MCF 10A (cell line): ENCODE data around the gene MKNK2. TPM values are rescaled to one million over a fixed set of nuclear protein-coding genes. Genes with fewer than 3 reads are reported as not detected.
A peak's percentile ranks its signal among the peaks of the same experiment; 100 is the strongest.

Source experiments
- BruUV-seq: library from RNA; stranded (reverse); fragments of 400-500 nt; replicated peaks from 2 replicates; lab custom pipeline; 2021; lab: Mats Ljungman, UMichigan
- CTCF ChIA-PET: fragments of 300-600 bp; sonication (Branson Sonifier 250); formaldehyde crosslinking; extraction: SDS; loops from one replicate; lab custom pipeline; 2021; ENCODE audit warnings: antibody characterized with exemption, inconsistent platforms; lab: Yijun Ruan, JAX
- POLR2A ChIA-PET: fragments of 300-600, 350-650 bp; sonication (Branson Sonifier 250); formaldehyde crosslinking; extraction: SDS; loops from one replicate; lab custom pipeline; 2020; ENCODE audit warnings: antibody characterized with exemption, inconsistent platforms; lab: Yijun Ruan, JAX
- DNase-seq: peaks from one replicate; pipeline ENCODE4 v3.0.0-alpha.2; 2018; ENCODE audit not compliant: unreplicated experiment
- H3K27ac Mint-ChIP-seq: one replicate; pipeline ENCODE4 v1.8.0; 2022; ENCODE audit warnings: mild to moderate bottlenecking, low read depth, mixed read lengths; ENCODE audit not compliant: unreplicated experiment
- H3K27me3 Mint-ChIP-seq: one replicate; pipeline ENCODE4 v1.8.0; 2022; ENCODE audit warnings: mixed read lengths; ENCODE audit not compliant: insufficient read depth, unreplicated experiment
- H3K36me3 Mint-ChIP-seq: one replicate; pipeline ENCODE4 v1.8.0; 2022; ENCODE audit warnings: mild to moderate bottlenecking, moderate library complexity, mixed read lengths; ENCODE audit not compliant: insufficient read depth, unreplicated experiment
- H3K4me1 Mint-ChIP-seq: one replicate; pipeline ENCODE4 v1.8.0; 2022; ENCODE audit warnings: mixed read lengths; ENCODE audit not compliant: insufficient read depth, unreplicated experiment
- H3K4me3 Mint-ChIP-seq: one replicate; pipeline ENCODE4 v1.8.0; 2022; ENCODE audit warnings: mild to moderate bottlenecking, moderate library complexity, mixed read lengths; ENCODE audit not compliant: unreplicated experiment
- H3K9me3 Mint-ChIP-seq: one replicate; pipeline ENCODE4 v1.8.0; 2022; ENCODE audit warnings: mixed read lengths; ENCODE audit not compliant: unreplicated experiment
- CTCF ChIP-seq: fragments of 200-600 bp; IDR thresholded peaks from one replicate; pipeline ENCODE4 v1.8.0; 2022; ENCODE audit warnings: antibody characterized with exemption, mild to moderate bottlenecking; ENCODE audit not compliant: unreplicated experiment
- intact Hi-C: fragments of 100-400 bp; cut with micrococcal nuclease; formaldehyde crosslinking; loops from 2 replicates; pipeline ENCODE4 v1.14.1; 2022
- total RNA-seq: library from RNA; stranded (reverse); gene quantifications from 2 replicates; pipeline ENCODE4 v1.2.3, GENCODE V29; 2022

The MKNK2 gene
- total RNA-seq, 1 experiment from 2014 or later, result 146 TPM

- BruUV-seq, result no TSS peak
- intact Hi-C loops, result loop anchor here (1.0 kb wide), 1 partner anchor 29 kb away; no protein-coding TSS in a partner anchor
- H3K27me3 Mint-ChIP-seq, result no peaks in the 10 kb centered on the region
- H3K9me3 Mint-ChIP-seq, result no peaks in the 10 kb centered on the region
- H3K36me3 Mint-ChIP-seq, result peaks cover 5% of the 10 kb centered on the region
- H3K4me1 Mint-ChIP-seq, result peaks cover 29% of the 10 kb centered on the region
- ChIA-PET CTCF (interaction anchor here (0.6 to 2.4 kb wide), 10 partner anchors 9 to 359 kb away, joined by 3 to 12 read pairs (median 4); no protein-coding TSS in a partner anchor), POLR2A (interaction anchor here (0.6 to 3.9 kb wide), 20 partner anchors 10 to 1045 kb away, joined by 3 to 87 read pairs (median 4); no protein-coding TSS in a partner anchor)
- no peak for TF ChIP-seq CTCF
- peak overlapping the region; percentile 94 for H3K27ac Mint-ChIP-seq
- H3K4me3 Mint-ChIP-seq, result peak overlapping the region; percentile 57
- DNase-seq, result peak; percentile 98
Observed at GRCh38 chr19:2032296-2032941, 18.6 kb downstream of the MKNK2 start.

- peak; percentile 87 for DNase-seq
- TF ChIP-seq CTCF, result no peak
- H3K4me1 Mint-ChIP-seq, result peaks cover 20% of the 10 kb centered on the region
- peak overlapping the region; percentile 17 for H3K27ac Mint-ChIP-seq
- intact Hi-C loops, result no loop called here
- no TSS peak for BruUV-seq
- H3K9me3 Mint-ChIP-seq, result no peaks in the 10 kb centered on the region
- H3K36me3 Mint-ChIP-seq, result no peaks in the 10 kb centered on the region
- ChIA-PET CTCF (interaction anchor here (0.6 to 1.2 kb wide), 7 partner anchors 16 to 610 kb away, joined by 3 to 9 read pairs (median 5); no protein-coding TSS in a partner anchor), POLR2A (interaction anchor here (0.7 to 1.6 kb wide), 4 partner anchors 32 to 63 kb away, joined by 3 to 4 read pairs (median 4); no protein-coding TSS in a partner anchor)
- no peak overlapping the region for H3K4me3 Mint-ChIP-seq
- no peaks in the 10 kb centered on the region for H3K27me3 Mint-ChIP-seq
Observed at GRCh38 chr19:2027361-2027760, 23.7 kb downstream of the MKNK2 start.

- intact Hi-C loops, result no loop called here
- no peak for TF ChIP-seq CTCF
- ChIA-PET POLR2A (interaction anchor here (0.7 to 1.2 kb wide), 2 partner anchors 32 to 40 kb away, joined by 3 to 4 read pairs; no protein-coding TSS in a partner anchor), CTCF (interaction anchor here (0.7 kb wide), 3 partner anchors 43 to 133 kb away, joined by 3 to 9 read pairs (median 3); no protein-coding TSS in a partner anchor)
- BruUV-seq, result no TSS peak
- Mint-ChIP-seq H3K4me3 (no peak overlapping the region), H3K27ac (peak overlapping the region; percentile 17), H3K36me3 (no peaks in the 10 kb centered on the region), H3K4me1 (peaks cover 15% of the 10 kb centered on the region), H3K9me3 (no peaks in the 10 kb centered on the region), H3K27me3 (no peaks in the 10 kb centered on the region)
- no peak for DNase-seq
Observed at GRCh38 chr19:2026770-2027169, 24.3 kb downstream of the MKNK2 start.

GRCh38 chr19:2022289-2022688 is 28.8 kb downstream of the MKNK2 start:
- no peak for TF ChIP-seq CTCF
- no peak for DNase-seq
- Mint-ChIP-seq H3K36me3 (no peaks in the 10 kb centered on the region), H3K4me1 (peaks cover 12% of the 10 kb centered on the region), H3K27ac (no peak overlapping the region), H3K4me3 (no peak overlapping the region), H3K9me3 (no peaks in the 10 kb centered on the region), H3K27me3 (no peaks in the 10 kb centered on the region)
- POLR2A ChIA-PET, result interaction anchor here (1.5 to 3.5 kb wide), 2 partner anchors 10 to 19 kb away, joined by 3 to 15 read pairs; no protein-coding TSS in a partner anchor
- intact Hi-C loops, result no loop called here
- no TSS peak for BruUV-seq
- CTCF ChIA-PET, result interaction anchor here (0.6 to 1.2 kb wide), 3 partner anchors 48 to 97 kb away, joined by 3 to 5 read pairs (median 3); no protein-coding TSS in a partner anchor
